ENCODE results near the gene C9orf72. TPM values are rescaled to one million over a fixed set of nuclear protein-coding genes. Genes with fewer than 3 reads are reported as not detected.
"Not testable (repeated sequence)": the region's sequence is repeated elsewhere in the genome, so short reads cannot be mapped to it uniquely, and the experiment has no call there.

The C9orf72 gene, protein sequence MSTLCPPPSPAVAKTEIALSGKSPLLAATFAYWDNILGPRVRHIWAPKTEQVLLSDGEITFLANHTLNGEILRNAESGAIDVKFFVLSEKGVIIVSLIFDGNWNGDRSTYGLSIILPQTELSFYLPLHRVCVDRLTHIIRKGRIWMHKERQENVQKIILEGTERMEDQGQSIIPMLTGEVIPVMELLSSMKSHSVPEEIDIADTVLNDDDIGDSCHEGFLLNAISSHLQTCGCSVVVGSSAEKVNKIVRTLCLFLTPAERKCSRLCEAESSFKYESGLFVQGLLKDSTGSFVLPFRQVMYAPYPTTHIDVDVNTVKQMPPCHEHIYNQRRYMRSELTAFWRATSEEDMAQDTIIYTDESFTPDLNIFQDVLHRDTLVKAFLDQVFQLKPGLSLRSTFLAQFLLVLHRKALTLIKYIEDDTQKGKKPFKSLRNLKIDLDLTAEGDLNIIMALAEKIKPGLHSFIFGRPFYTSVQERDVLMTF
- 10 to 100 TPM; 10.2 TPM for total RNA-seq

GRCh38 chr9:27572918-27573633, at the start of gene C9orf72:
C9orf72 (minus strand) TSS chr9:27573481; CDS start chr9:27567120, 6,361 bp downstream.
- H3K27ac Mint-ChIP-seq = peak within 1 kb of the TSS; percentile 100
- H3K4me1 Mint-ChIP-seq = peaks cover 32% of the 10 kb centered on the region
- peaks cover 2% of the 10 kb centered on the region for H3K9me3 Mint-ChIP-seq (ENCODE audit: low read depth)
- no peaks in the 10 kb centered on the region for H3K27me3 Mint-ChIP-seq
- H3K36me3 Mint-ChIP-seq (ENCODE audit: low read depth) = peaks cover 4% of the 10 kb centered on the region
- ChIA-PET POLR2A (interaction anchor here (0.6 to 2.0 kb wide), 3 partner anchors 13 to 1201 kb away, joined by 4 to 13 read pairs (median 6); no protein-coding TSS in a partner anchor), CTCF (interaction anchor here (0.7 to 1.1 kb wide), 2 partner anchors 43 to 87 kb away, joined by 3 to 5 read pairs; no protein-coding TSS in a partner anchor)
- intact Hi-C loops (cut with DNase I, micrococcal nuclease) = loop anchor here (1.0 to 5.0 kb wide), 9 partner anchors 44 to 681 kb away; partner anchors contain the start of genes IFT74 (in 2 of the 2), MOB3B (in 2 of the 2), CAAP1 (in 1 of the 2) and PLAA (in 1 of the 2)
- DNase-seq = peak; percentile 92
- H3K4me3 Mint-ChIP-seq = peak within 1 kb of the TSS; percentile 88
- ATAC-seq = peak; percentile 53

- POLR2A ChIA-PET = no interaction called here
- ATAC-seq (no peak), DNase-seq (no peak)
- Mint-ChIP-seq H3K4me1 (no peaks in the 10 kb centered on the region), H3K36me3 (ENCODE audit: low read depth) (no peaks in the 10 kb centered on the region), H3K27me3 (no peaks in the 10 kb centered on the region), H3K4me3 (no peak overlapping the region), H3K9me3 (ENCODE audit: low read depth) (no peaks in the 10 kb centered on the region), H3K27ac (no peak overlapping the region)
- intact Hi-C loops (cut with DNase I, micrococcal nuclease) = no loop called here
- CTCF ChIA-PET = no interaction called here
Measured at GRCh38 chr9:27622693-27623340, 49.5 kb upstream of the C9orf72 start.

DNA sequence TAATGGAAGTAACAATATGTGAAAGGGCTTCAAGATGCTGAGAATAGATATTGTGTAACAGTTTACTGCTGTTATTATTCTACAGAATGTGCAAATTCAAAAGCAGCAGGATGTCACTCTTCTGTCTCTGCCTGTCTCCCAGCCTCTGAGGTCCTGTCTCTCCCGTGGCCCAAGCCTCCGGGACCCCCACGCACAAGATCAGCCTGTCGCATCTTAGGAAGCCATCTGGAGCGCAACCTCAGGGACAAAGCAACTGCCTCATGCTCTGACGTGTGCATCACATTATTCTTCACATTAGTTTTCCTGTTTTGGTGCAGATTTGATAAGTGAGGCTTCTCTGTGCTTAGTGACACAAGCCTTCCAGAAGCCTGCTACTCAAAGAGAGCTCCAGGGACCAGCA, 46.5 kb upstream of the C9orf72 start:
- DNase-seq = no peak
- ChIA-PET POLR2A (no interaction called here), CTCF (no interaction called here)
- no peak overlapping the region for H3K4me3 Mint-ChIP-seq
- H3K27ac Mint-ChIP-seq = no peak overlapping the region
- H3K9me3 Mint-ChIP-seq (ENCODE audit: low read depth) = no peaks in the 10 kb centered on the region
- intact Hi-C loops (cut with DNase I, micrococcal nuclease) = loop anchor here in 1 of 2 experiments (2.0 to 10.0 kb wide), 2 partner anchors 21 to 45 kb away; no protein-coding TSS in a partner anchor
- ATAC-seq = no peak
- H3K27me3 Mint-ChIP-seq = peaks cover 4% of the 10 kb centered on the region
- no peaks in the 10 kb centered on the region for H3K4me1 Mint-ChIP-seq
- no peaks in the 10 kb centered on the region for H3K36me3 Mint-ChIP-seq (ENCODE audit: low read depth)

DNA sequence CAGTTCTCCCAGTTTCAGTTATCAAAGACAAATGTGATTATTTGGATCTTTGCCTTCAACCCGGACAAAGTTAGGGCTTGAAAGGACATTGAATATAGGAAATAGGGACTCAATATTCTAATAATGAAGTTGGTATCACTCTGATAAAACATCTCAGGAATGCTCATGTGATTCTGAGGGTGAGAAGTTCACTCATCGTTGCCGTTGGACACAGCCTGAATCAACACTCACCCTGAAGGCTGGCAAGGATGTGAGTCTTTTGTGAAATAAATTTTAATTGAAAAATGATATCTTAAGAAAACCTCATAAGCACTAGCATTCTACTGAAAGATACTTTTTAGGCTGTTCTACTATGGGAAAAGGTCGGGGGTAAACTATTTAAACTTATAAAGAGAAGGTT, 44.8 kb upstream of the C9orf72 start:
- no peak for DNase-seq
- no peaks in the 10 kb centered on the region for H3K9me3 Mint-ChIP-seq (ENCODE audit: low read depth)
- no peak for ATAC-seq
- H3K4me3 Mint-ChIP-seq = no peak overlapping the region
- no peak overlapping the region for H3K27ac Mint-ChIP-seq
- ChIA-PET CTCF (no interaction called here), POLR2A (no interaction called here)
- H3K27me3 Mint-ChIP-seq = peaks cover 14% of the 10 kb centered on the region
- H3K4me1 Mint-ChIP-seq = no peaks in the 10 kb centered on the region
- intact Hi-C loops (cut with DNase I, micrococcal nuclease) = loop anchor here in 1 of 2 experiments (10.0 kb wide), 1 partner anchor 47 kb away; no protein-coding TSS in a partner anchor
- H3K36me3 Mint-ChIP-seq (ENCODE audit: low read depth) = no peaks in the 10 kb centered on the region

DNA sequence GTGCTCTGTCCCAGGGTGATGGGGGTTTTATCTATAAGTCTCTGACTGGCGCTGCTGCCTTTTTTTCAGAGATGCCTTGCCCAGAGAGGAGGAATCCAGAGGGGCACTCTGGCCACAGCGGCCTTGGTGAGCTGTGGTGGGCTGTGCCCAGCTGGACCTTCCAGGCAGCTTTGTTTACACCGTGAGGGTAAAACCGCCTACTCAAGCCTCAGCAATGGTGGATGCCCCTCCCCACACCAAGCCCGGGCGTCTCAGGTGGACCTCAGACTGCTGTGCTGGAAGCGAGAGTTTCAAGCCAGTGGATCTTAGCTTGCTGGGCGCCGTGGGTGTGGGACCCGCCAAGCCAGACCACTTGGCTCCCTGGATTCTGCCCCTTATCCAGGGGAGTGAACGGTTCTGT, 41.3 kb upstream of the C9orf72 start:
- ATAC-seq (no peak), DNase-seq (no peak)
- H3K9me3 Mint-ChIP-seq (ENCODE audit: low read depth) = no peaks in the 10 kb centered on the region
- peaks cover 18% of the 10 kb centered on the region for H3K27me3 Mint-ChIP-seq
- no peak overlapping the region for H3K27ac Mint-ChIP-seq
- no peaks in the 10 kb centered on the region for H3K36me3 Mint-ChIP-seq (ENCODE audit: low read depth)
- ChIA-PET POLR2A (no interaction called here), CTCF (no interaction called here)
- intact Hi-C loops (cut with DNase I, micrococcal nuclease) = loop anchor here in 1 of 2 experiments (10.0 kb wide), 1 partner anchor 50 kb away; no protein-coding TSS in a partner anchor
- no peak overlapping the region for H3K4me3 Mint-ChIP-seq
- H3K4me1 Mint-ChIP-seq = peaks cover 5% of the 10 kb centered on the region

GRCh38 chr9:27612036-27612435, 38.8 kb upstream of the C9orf72 start:
- not testable (repeated sequence) for H3K4me3 Mint-ChIP-seq

GRCh38 chr9:27610622-27611021, 37.3 kb upstream of the C9orf72 start:
- POLR2A ChIA-PET = no interaction called here
- ATAC-seq = no peak
- no peaks in the 10 kb centered on the region for H3K36me3 Mint-ChIP-seq (ENCODE audit: low read depth)
- peaks cover 16% of the 10 kb centered on the region for H3K27me3 Mint-ChIP-seq
- no peak overlapping the region for H3K4me3 Mint-ChIP-seq
- CTCF ChIA-PET = no interaction called here
- intact Hi-C loops (cut with DNase I, micrococcal nuclease) = loop anchor here in 1 of 2 experiments (10.0 kb wide), 1 partner anchor 54 kb away; no protein-coding TSS in a partner anchor
- H3K27ac Mint-ChIP-seq = no peak overlapping the region
- H3K9me3 Mint-ChIP-seq (ENCODE audit: low read depth) = no peaks in the 10 kb centered on the region
- DNase-seq = no peak
- peaks cover 5% of the 10 kb centered on the region for H3K4me1 Mint-ChIP-seq

More at GRCh38 chr9:27612036-27612435, 38.8 kb upstream of the C9orf72 start:
- H3K36me3 Mint-ChIP-seq (ENCODE audit: low read depth); POLR2A ChIA-PET; DNase-seq; H3K4me1 Mint-ChIP-seq; ATAC-seq; H3K27ac Mint-ChIP-seq; H3K9me3 Mint-ChIP-seq (ENCODE audit: low read depth); CTCF ChIA-PET: not testable (repeated sequence)
- peaks cover 18% of the 10 kb centered on the region for H3K27me3 Mint-ChIP-seq
- intact Hi-C loops (cut with DNase I, micrococcal nuclease) = loop anchor here in 1 of 2 experiments (10.0 kb wide), 1 partner anchor 53 kb away; no protein-coding TSS in a partner anchor

GRCh38 chr9:27602954-27603353, 29.7 kb upstream of the C9orf72 start:
- ChIA-PET POLR2A (no interaction called here), CTCF (no interaction called here)
- Mint-ChIP-seq H3K27ac (no peak overlapping the region), H3K27me3 (peaks cover 3% of the 10 kb centered on the region), H3K9me3 (ENCODE audit: low read depth) (no peaks in the 10 kb centered on the region), H3K4me3 (no peak overlapping the region), H3K36me3 (ENCODE audit: low read depth) (no peaks in the 10 kb centered on the region), H3K4me1 (no peaks in the 10 kb centered on the region)
- no peak for ATAC-seq
- no peak for DNase-seq
- intact Hi-C loops (cut with DNase I, micrococcal nuclease) = loop anchor here in 1 of 2 experiments (10.0 kb wide), 1 partner anchor 68 kb away; no protein-coding TSS in a partner anchor

GRCh38 chr9:27602142-27602861, 29.0 kb upstream of the C9orf72 start:
- ChIA-PET CTCF (interaction anchor here (0.6 kb wide), 1 partner anchor 241 kb away, joined by 3 read pairs; no protein-coding TSS in a partner anchor), POLR2A (no interaction called here)
- H3K4me3 Mint-ChIP-seq = no peak overlapping the region
- H3K27me3 Mint-ChIP-seq = peaks cover 3% of the 10 kb centered on the region
- intact Hi-C loops (cut with DNase I, micrococcal nuclease) = loop anchor here in 1 of 2 experiments (10.0 kb wide), 1 partner anchor 68 kb away; no protein-coding TSS in a partner anchor
- H3K27ac Mint-ChIP-seq = no peak overlapping the region
- H3K4me1 Mint-ChIP-seq = no peaks in the 10 kb centered on the region
- no peaks in the 10 kb centered on the region for H3K9me3 Mint-ChIP-seq (ENCODE audit: low read depth)
- ATAC-seq = no peak
- DNase-seq = no peak
- H3K36me3 Mint-ChIP-seq (ENCODE audit: low read depth) = no peaks in the 10 kb centered on the region

- ChIA-PET CTCF (interaction anchor here (0.5 kb wide), 1 partner anchor 36 kb away, joined by 3 read pairs; no protein-coding TSS in a partner anchor), POLR2A (no interaction called here)
- DNase-seq (no peak), ATAC-seq (no peak)
- Mint-ChIP-seq H3K27me3 (peaks cover 3% of the 10 kb centered on the region), H3K4me3 (no peak overlapping the region), H3K9me3 (ENCODE audit: low read depth) (no peaks in the 10 kb centered on the region), H3K4me1 (no peaks in the 10 kb centered on the region), H3K27ac (no peak overlapping the region), H3K36me3 (ENCODE audit: low read depth) (no peaks in the 10 kb centered on the region)
- intact Hi-C loops (cut with DNase I, micrococcal nuclease) = loop anchor here in 1 of 2 experiments (10.0 kb wide), 1 partner anchor 67 kb away; no protein-coding TSS in a partner anchor
Measured at GRCh38 chr9:27601396-27601795, 28.1 kb upstream of the C9orf72 start.
